GF-D8 (cell line): ENCODE measurements around the gene PDZRN3.
A peak's percentile ranks its signal among the peaks of the same experiment; 100 is the strongest.

ENCODE experiments used
- DNase-seq: peaks from one replicate; lab custom pipeline; 2025; lab: John Stamatoyannopoulos, UW

Gene PDZRN3

GRCh38 chr3:73384091-73384906 is 240.4 kb downstream of the PDZRN3 start:
- DNase-seq, result no peak

- no peak for DNase-seq
Observed at GRCh38 chr3:73383470-73384049, 241.2 kb downstream of the PDZRN3 start.

- DNase-seq, result no peak
Observed at GRCh38 chr3:73381551-73381950, 243.2 kb downstream of the PDZRN3 start.

- DNase-seq, result no peak
Observed at GRCh38 chr3:73380735-73381532, 243.8 kb downstream of the PDZRN3 start.

- DNase-seq, result no peak
Observed at GRCh38 chr3:73379465-73379864, 245.3 kb downstream of the PDZRN3 start.

- DNase-seq, result no peak
Observed at GRCh38 chr3:73378207-73378606, 246.5 kb downstream of the PDZRN3 start.

GRCh38 chr3:73365756-73366397 is 258.9 kb downstream of the PDZRN3 start:
- no peak for DNase-seq

GRCh38 chr3:73364517-73364916 is 260.2 kb downstream of the PDZRN3 start:
- DNase-seq, result no peak

- DNase-seq, result no peak
Observed at GRCh38 chr3:73363093-73363492, 261.6 kb downstream of the PDZRN3 start.

- DNase-seq, result no peak
Observed at GRCh38 chr3:73361591-73361990, 263.1 kb downstream of the PDZRN3 start.

- no peak for DNase-seq
Observed at GRCh38 chr3:73353649-73354217, 271.0 kb downstream of the PDZRN3 start.

GRCh38 chr3:73352841-73353645 is 271.7 kb downstream of the PDZRN3 start:
- no peak for DNase-seq

- DNase-seq, result no peak
Observed at GRCh38 chr3:73351423-73352071, 273.2 kb downstream of the PDZRN3 start.

- no peak for DNase-seq
Observed at GRCh38 chr3:73350996-73351395, 273.7 kb downstream of the PDZRN3 start.

GRCh38 chr3:73349657-73350056 is 275.1 kb downstream of the PDZRN3 start:
- no peak for DNase-seq

- no peak for DNase-seq
Observed at GRCh38 chr3:73342077-73342476, 282.7 kb downstream of the PDZRN3 start.

GRCh38 chr3:73341272-73341935 is 283.3 kb downstream of the PDZRN3 start:
- no peak for DNase-seq

GRCh38 chr3:73332558-73332957 is 292.2 kb downstream of the PDZRN3 start:
- DNase-seq, result peak; percentile 11
